ENCODE measurements around the gene PTGES3L. TPM values are rescaled to one million over a fixed set of nuclear protein-coding genes. Genes with fewer than 3 reads are reported as not detected.

Gene PTGES3L
- polyA plus RNA-seq, 6 donors from 2014 or later = 0.33 to 0.47 (median 0.45) TPM; not detected in 3

DNA sequence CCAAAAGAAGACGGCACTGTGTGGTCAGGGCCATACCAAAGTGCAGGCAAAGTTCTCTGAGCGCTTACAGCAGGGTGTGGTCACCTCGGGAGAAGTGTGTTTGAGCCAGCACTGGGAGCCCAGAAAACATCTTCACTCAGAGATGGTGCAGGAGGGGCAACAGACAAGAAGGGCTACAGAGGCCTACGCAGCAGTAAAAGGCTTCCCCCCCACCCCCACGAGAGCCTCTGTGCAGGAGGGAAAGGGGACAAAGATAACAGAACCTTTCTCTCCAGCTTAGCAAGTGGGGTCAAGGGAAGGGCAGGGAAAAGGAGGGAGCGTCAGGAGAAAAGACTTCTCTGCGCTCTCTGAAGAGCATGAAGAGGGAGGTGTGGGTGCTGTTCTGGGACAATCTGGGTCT is 39.5 kb upstream of the PTGES3L start:
- H3K36me3 Mint-ChIP-seq = peaks cover 0 to 8% of the 10 kb centered on the region in 2 donors
- peak overlapping the region in 7 of 8 donors; percentile 55 to 97 (median 84) for H3K4me3 Mint-ChIP-seq
- no peaks in the 10 kb centered on the region for H3K27me3 Mint-ChIP-seq
- no peak for DNase-seq
- H3K27ac Mint-ChIP-seq = peak overlapping the region in 1 of 6 donors; percentile 76
- no peak for ATAC-seq (ENCODE audit: low read depth in 2 of 2)
- H3K9me3 Mint-ChIP-seq = no peaks in the 10 kb centered on the region
- H3K4me1 Mint-ChIP-seq = peaks cover 17 to 28% (median 19%) of the 10 kb centered on the region in 3 donors

DNA sequence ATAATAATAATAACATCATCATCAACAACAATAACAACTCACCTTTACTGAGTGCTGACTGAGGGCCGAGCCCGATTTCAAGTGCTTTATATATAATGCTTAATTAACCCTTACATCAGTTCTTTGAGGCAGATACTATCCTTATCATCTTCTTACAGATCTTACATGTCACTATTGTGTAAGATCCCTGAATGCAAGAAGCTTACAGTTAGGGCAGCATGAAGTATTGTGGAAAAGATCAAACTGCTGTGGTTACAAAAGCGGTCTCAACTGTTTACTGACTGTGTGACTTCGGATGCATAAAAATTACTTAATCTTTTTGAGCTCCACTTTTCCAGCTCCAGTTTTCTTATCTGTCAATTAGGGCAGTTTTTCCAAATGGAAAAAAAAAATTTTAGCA is 39.1 kb upstream of the PTGES3L start:
- ATAC-seq (ENCODE audit: low read depth in 2 of 2) = no peak
- no peak for DNase-seq
- peak overlapping the region in 2 of 6 donors; percentile 8 to 69 for H3K27ac Mint-ChIP-seq
- H3K27me3 Mint-ChIP-seq = no peaks in the 10 kb centered on the region
- H3K4me3 Mint-ChIP-seq = peak overlapping the region in 1 of 8 donors; percentile 95
- H3K4me1 Mint-ChIP-seq = peaks cover 13 to 25% (median 16%) of the 10 kb centered on the region in 3 donors
- no peaks in the 10 kb centered on the region for H3K9me3 Mint-ChIP-seq
- peaks cover 0 to 8% of the 10 kb centered on the region in 2 donors for H3K36me3 Mint-ChIP-seq

DNA sequence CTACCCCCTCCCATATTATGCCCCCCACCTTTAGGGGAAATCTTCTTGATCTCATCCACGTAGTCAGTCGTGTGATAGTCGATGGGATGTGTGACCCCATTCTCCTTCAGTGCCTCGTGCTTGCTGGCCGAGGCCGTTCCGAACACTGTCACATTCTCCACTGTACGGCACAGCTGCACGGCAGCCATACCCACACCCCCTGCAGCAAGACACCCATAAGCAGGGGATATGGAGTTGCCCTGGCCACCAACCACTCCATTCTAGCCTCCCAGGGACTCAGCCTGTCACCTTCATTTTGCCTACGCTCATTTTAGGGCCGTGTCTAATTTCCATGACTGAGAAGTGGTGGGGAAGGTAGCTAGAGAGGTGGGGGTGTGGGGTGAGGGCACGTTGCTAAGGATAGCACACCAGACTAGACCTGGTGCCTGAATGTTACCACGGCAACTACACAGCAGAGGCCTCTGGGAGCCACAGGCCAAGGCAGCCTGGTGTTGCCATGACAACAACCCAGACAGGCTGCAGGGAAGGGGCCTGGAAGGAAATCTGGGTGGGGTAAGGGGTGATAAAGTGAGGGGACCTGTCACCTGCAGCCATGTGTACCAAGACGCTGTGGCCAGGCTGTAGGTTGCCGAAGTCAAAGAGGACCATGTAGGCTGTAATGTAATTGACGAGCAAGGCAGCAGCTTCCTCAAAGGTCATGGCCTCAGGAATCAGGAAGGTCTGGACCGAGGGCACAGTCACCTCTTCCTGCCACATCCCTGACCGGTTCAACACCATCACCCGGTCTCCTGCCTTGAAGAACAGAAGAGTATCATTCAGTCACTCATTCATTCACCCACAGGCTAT is 38.4 kb upstream of the PTGES3L start:
- DNase-seq (no peak), ATAC-seq (ENCODE audit: low read depth in 2 of 2) (no peak)
- no peaks in the 10 kb centered on the region for H3K9me3 Mint-ChIP-seq
- peak overlapping the region in 5 of 6 donors; percentile 15 to 82 (median 69) for H3K27ac Mint-ChIP-seq
- peaks cover 13 to 25% (median 17%) of the 10 kb centered on the region in 3 donors for H3K4me1 Mint-ChIP-seq
- peaks cover 4 to 12% of the 10 kb centered on the region in 2 donors for H3K36me3 Mint-ChIP-seq
- H3K4me3 Mint-ChIP-seq = peak overlapping the region in 2 of 8 donors; percentile 69 to 95
- no peaks in the 10 kb centered on the region for H3K27me3 Mint-ChIP-seq

DNA sequence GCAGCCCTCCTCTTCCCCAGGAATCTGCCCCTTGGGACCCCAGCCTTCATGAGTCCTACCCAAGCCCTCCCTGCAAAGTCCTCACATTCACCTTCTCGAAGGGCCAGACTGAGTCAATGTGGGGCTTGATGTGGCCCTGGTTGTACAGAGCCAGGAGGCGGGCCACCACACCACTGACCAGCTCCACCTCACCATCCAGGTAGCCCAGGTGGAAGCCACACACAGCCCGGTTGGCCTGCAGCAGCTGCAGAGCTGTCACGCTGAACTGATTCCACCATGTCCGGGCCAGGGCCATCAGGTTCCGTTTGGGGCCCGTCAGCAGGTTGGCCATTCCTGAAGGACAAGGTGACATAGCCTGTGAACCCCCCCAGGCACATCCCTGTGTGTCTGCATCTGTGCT is 36.3 kb upstream of the PTGES3L start:
- ATAC-seq (ENCODE audit: low read depth in 2 of 2) (no peak), DNase-seq (no peak)
- H3K36me3 Mint-ChIP-seq = peaks cover 10 to 19% of the 10 kb centered on the region in 2 donors
- peak overlapping the region in 1 of 6 donors; percentile 20 for H3K27ac Mint-ChIP-seq
- H3K4me3 Mint-ChIP-seq = no peak overlapping the region
- peaks cover 17 to 24% (median 19%) of the 10 kb centered on the region in 3 donors for H3K4me1 Mint-ChIP-seq
- no peaks in the 10 kb centered on the region for H3K9me3 Mint-ChIP-seq
- no peaks in the 10 kb centered on the region for H3K27me3 Mint-ChIP-seq

DNA sequence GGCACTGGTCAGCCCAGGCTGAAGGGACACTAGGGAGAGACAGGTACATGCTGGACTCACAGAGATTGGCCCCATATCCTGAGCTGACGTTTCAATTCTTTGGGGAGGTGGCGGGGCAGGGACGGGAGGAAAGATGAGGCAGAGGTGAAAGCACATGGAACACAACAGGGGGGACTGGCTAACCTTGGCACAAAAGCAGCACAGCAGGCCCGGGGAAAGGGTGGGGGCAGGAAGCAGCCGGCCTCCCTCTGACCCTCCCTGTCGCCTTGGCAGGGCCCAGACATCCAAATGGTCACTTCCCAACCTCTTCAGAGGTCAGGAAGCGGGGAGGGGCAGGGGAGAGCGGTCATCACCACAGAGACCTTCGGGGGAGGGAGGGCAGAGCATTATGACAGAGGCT is 35.7 kb upstream of the PTGES3L start:
- H3K36me3 Mint-ChIP-seq = peaks cover 10 to 19% of the 10 kb centered on the region in 2 donors
- H3K27ac Mint-ChIP-seq = peak overlapping the region in 2 of 6 donors; percentile 46 to 57
- H3K9me3 Mint-ChIP-seq = no peaks in the 10 kb centered on the region

DNA sequence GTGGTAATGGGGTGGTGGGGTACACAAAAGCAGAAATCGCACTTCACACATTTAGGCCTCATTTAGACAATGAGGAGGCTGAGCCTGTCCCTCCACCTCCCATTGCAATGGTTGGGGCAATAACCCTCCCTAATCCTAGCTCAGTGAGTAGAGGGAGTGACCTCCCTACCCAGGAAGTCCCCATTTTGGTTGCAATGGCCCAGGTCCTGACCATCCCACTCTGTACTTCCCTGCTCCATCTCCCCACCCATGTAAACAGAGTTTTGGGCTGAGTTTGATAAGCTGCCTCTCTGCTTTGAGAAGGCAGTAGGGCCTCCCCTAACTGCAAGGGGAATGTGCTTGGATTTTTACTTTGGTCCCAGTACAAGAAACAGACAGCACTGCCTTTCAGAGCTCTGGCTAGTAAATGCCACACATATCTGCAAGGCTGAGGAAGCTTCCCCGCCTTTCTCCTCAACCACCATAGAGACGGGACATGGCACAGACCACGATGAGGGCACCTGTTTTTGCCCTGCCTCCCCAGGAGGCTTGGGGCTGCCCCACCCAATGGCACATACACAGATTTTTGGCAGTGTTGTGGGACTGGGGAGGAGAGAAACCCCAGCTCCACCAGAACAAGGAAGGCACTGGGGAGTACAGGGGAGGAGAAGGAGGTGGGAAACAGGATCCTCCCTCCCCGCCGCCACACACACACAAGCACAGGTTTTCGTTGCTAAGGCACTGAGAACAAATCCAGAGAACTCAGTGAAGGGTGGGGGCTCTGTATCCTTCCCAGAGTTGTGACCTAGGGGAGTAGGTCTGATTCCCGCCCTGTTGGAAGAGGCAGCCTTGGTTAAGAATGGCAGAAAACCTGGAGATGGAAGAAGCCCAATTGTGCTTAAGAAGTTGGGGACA is 35.0 kb upstream of the PTGES3L start:
- Mint-ChIP-seq H3K4me1 (peaks cover 16 to 20% (median 19%) of the 10 kb centered on the region in 3 donors), H3K27ac (peak overlapping the region in 4 of 6 donors; percentile 54 to 72 (median 62)), H3K36me3 (peaks cover 10 to 19% of the 10 kb centered on the region in 2 donors), H3K4me3 (no peak overlapping the region), H3K27me3 (no peaks in the 10 kb centered on the region), H3K9me3 (no peaks in the 10 kb centered on the region)
- ATAC-seq (ENCODE audit: low read depth in 2 of 2) (no peak), DNase-seq (no peak)

More for the DNA sequence above, 35.7 kb upstream of the PTGES3L start:
- DNase-seq = no peak
- Mint-ChIP-seq H3K4me1 (peaks cover 12 to 21% (median 17%) of the 10 kb centered on the region in 3 donors), H3K27me3 (no peaks in the 10 kb centered on the region), H3K4me3 (no peak overlapping the region)
- ATAC-seq (ENCODE audit: low read depth in 2 of 2) = no peak

DNA sequence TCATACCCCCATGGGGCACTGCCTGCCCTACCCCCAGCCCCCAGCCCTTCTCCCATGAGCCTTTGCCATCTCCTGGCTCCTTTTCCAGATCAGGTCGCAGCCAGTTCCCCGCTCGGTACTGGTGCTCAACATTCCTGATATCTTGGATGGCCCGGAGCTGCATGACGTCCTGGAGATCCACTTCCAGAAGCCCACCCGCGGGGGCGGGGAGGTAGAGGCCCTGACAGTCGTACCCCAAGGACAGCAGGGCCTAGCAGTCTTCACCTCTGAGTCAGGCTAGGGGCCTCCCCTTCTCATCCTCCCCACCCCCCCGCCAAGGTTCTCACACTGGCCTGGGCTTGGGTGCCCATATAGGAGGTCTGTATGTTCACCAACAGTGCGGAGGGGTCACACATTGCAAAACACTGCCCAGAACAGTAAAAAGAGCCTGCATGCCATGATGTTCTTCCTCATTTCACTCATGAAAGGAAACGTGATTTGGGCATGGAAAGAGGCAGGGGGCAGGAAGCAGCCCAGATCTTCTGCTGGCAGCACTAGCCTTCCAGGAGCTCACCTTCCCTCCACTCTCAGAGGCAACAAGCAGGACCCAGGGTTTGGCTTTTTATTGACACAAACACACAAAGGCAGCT is 34.3 kb upstream of the PTGES3L start:
- DNase-seq (no peak), ATAC-seq (ENCODE audit: low read depth in 2 of 2) (no peak)
- H3K36me3 Mint-ChIP-seq = peaks cover 10 to 19% of the 10 kb centered on the region in 2 donors
- H3K27ac Mint-ChIP-seq = peak overlapping the region in 2 of 6 donors; percentile 13 to 51
- H3K9me3 Mint-ChIP-seq = no peaks in the 10 kb centered on the region
- H3K27me3 Mint-ChIP-seq = no peaks in the 10 kb centered on the region
- no peak overlapping the region for H3K4me3 Mint-ChIP-seq
- H3K4me1 Mint-ChIP-seq = peaks cover 11 to 14% (median 14%) of the 10 kb centered on the region in 3 donors

DNA sequence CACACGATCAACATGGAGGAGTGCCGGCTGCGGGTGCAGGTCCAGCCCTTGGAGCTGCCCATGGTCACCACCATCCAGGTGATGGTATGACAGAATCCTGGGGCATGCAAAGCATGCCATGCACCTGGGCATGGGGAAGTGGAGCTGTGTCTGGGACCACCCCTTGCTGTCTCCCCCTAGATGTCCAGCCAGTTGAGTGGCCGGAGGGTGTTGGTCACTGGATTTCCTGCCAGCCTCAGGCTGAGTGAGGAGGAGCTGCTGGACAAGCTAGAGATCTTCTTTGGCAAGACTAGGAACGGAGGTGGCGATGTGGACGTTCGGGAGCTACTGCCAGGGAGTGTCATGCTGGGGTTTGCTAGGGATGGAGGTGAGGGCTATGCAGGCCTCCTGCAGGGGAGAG is 33.4 kb upstream of the PTGES3L start:
- Mint-ChIP-seq H3K27me3 (no peaks in the 10 kb centered on the region), H3K4me3 (peak overlapping the region in 1 of 8 donors; percentile 74), H3K36me3 (peaks cover 10 to 19% of the 10 kb centered on the region in 2 donors), H3K9me3 (no peaks in the 10 kb centered on the region), H3K4me1 (peaks cover 11 to 14% (median 14%) of the 10 kb centered on the region in 3 donors), H3K27ac (peak overlapping the region in 4 of 6 donors; percentile 9 to 47 (median 12))
- ATAC-seq (ENCODE audit: low read depth in 2 of 2) = no peak
- DNase-seq = no peak

DNA sequence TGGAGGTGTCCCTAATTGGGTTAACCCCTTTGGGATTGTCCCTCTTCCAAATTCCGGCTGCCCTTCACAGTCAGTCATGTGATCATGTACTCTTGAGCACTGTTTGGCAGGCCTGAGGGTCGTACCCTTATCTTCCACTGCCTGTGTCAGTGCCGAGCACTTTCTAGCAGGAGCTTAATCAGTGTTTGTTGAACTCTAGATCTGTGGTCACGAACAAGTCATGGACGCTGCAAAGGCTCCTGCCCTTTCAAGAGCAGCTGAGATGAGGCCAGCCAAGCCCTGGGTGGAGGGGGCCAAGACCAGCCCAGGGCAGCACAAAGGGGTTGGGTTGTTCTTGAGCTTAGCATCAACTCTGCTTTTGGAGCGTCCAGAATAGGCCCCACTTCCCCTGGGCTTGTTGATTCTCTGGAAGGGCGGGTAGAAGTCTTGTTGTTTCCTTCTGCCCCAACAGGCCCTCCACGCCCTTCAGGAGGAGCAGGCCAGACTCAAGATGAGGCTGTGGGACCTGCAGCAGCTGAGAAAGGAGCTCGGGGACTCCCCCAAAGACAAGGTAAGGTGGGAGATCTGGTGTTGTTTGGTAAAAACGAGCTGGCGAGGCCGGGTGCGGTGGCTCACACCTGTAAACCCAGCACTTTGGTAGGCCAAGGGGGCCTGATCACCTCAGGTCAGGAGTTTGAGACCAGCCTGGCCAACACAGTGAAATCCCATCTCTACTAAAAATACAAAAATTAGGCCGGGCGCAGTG is 32.0 kb upstream of the PTGES3L start:
- no peak for DNase-seq
- H3K4me3 Mint-ChIP-seq = peak overlapping the region in 1 of 8 donors; percentile 45

DNA sequence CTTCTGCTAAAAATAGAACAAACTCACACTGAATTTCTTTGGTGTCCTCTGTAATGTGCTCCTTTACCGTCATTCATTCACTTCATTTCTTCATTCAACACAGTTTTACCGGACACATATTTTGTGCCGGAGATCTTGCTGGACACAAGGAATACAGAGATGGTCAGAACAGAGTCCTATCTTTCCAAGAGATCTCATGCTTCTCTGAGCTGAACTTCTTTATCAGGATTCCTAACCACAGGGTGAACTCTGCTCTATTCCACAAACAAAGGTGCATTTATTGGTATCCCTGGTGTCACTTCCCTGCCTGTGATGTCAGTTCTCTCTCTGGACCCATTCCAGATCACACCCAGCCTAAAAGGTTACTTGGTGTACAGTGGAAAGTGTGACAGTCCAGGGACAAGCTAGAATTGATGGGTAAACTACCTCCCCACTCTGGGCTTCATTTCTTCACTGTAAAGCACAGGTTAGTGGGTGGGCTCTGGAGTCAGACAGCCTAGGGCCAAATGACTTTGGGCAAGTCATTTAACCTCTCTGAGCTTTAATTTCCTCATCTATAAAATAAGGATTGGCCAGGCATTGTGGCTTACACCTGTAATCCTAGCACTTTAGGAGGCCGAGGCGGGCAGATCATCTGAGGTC is 30.9 kb upstream of the PTGES3L start:
- peak overlapping the region in 1 of 8 donors; percentile 64 for H3K4me3 Mint-ChIP-seq
- ATAC-seq (ENCODE audit: low read depth in 2 of 2) (no peak), DNase-seq (no peak)
- peak overlapping the region in 2 of 6 donors; percentile 18 to 60 for H3K27ac Mint-ChIP-seq
- H3K36me3 Mint-ChIP-seq = peaks cover 10 to 19% of the 10 kb centered on the region in 2 donors
- H3K27me3 Mint-ChIP-seq = no peaks in the 10 kb centered on the region
- no peaks in the 10 kb centered on the region for H3K9me3 Mint-ChIP-seq
- H3K4me1 Mint-ChIP-seq = peaks cover 17 to 36% (median 19%) of the 10 kb centered on the region in 3 donors

More for the DNA sequence above, 32.0 kb upstream of the PTGES3L start:
- Mint-ChIP-seq H3K4me1 (peaks cover 12 to 26% (median 14%) of the 10 kb centered on the region in 3 donors), H3K9me3 (no peaks in the 10 kb centered on the region), H3K27me3 (no peaks in the 10 kb centered on the region), H3K36me3 (peaks cover 10 to 19% of the 10 kb centered on the region in 2 donors), H3K27ac (no peak overlapping the region)
- no peak for ATAC-seq (ENCODE audit: low read depth in 2 of 2)

DNA sequence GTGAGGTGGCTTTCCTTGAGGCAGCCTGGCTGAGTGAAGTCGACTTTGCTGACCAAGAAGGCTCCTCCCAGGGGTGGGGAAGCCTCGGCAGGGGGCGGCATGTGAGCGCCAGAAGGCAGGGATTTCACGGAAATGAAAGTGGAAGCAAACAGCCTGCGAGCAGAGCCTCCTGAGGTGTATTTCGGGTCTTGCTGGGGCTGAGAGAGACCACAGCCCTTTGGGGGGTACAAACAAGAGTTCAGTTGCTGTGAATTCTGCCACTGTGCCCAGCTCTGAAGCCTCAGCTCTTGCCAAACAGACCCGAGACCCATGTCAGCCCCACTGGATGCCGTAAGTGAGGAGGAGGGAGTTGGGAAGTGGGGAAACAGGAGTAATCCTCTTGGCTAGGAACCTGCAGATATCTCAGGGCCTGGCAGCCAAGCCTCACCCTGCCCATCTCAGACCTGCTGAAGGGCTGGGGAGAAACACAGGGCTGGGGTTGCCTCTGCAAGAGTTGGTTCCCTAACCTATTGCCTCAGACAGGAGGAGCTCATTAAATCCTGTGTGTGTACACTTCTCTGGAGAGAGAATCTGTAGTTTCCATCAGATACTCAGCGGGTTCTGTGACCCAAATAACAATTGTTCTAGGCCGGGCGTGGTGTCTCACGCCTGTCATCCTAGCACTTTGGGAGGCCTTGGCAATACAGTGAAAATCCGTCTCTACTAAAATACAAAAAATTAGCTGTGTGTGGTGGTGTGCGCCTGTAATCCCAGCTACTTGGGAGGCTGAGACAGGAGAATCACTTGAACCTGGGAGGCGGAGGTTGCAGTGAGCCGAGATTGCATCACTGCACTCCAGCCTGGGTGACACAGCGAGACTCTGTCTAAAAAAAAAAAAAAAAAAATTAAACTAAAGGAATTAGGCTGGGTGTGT is 27.0 kb upstream of the PTGES3L start, which contains the start of gene IFI35:
IFI35 (plus strand) TSS at position 146 of the 913 bp plus-strand sequence; CDS start at position 310, 164 bp downstream.
- DNase-seq (peak; percentile 86), ATAC-seq (ENCODE audit: low read depth in 2 of 2) (peak; percentile 99 to 100)
- peak within 1 kb of the TSS; percentile 98 to 99 (median 99) for H3K27ac Mint-ChIP-seq
- H3K9me3 Mint-ChIP-seq = no peaks in the 10 kb centered on the region
- peaks cover 11 to 35% (median 12%) of the 10 kb centered on the region in 3 donors for H3K4me1 Mint-ChIP-seq
- peak within 1 kb of the TSS; percentile 97 to 100 (median 99) for H3K4me3 Mint-ChIP-seq
- H3K36me3 Mint-ChIP-seq = no peaks in the 10 kb centered on the region
- H3K27me3 Mint-ChIP-seq = no peaks in the 10 kb centered on the region

All from naive B cell (primary cell).